ENCODE measurements around the gene BMAL2. TPM values are rescaled to one million over a fixed set of nuclear protein-coding genes. Genes with fewer than 3 reads are reported as not detected.

The BMAL2 gene
- total RNA-seq, 1 donor from 2014 or later: 7.9 TPM

DNA sequence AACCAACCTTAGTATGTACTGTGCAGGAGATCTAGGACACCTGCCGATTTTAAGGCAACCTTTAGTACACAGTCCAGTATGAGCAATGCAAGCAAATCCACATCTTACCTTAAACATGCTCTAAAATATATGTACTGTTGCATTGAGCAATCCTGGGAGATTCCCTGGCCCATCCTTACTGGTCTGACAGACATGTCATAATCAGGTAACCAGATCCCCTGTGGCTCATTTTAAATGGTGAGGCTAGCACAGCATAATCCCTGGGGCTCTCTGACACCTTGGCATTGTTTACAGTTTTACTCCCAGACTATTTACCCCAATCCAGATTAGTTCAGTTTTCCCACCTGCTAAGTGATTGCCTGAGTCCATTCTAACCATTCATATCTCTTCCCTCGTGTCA is 15.1 kb downstream of the BMAL2 start:
- no peaks in the 10 kb centered on the region for H3K4me1 Mint-ChIP-seq (ENCODE audit: unreplicated experiment)
- no peaks in the 10 kb centered on the region for H3K36me3 Mint-ChIP-seq (ENCODE audit: low read depth, unreplicated experiment)
- no peak for DNase-seq (ENCODE audit: low spot score)
- TF ChIP-seq, protein P1, sequence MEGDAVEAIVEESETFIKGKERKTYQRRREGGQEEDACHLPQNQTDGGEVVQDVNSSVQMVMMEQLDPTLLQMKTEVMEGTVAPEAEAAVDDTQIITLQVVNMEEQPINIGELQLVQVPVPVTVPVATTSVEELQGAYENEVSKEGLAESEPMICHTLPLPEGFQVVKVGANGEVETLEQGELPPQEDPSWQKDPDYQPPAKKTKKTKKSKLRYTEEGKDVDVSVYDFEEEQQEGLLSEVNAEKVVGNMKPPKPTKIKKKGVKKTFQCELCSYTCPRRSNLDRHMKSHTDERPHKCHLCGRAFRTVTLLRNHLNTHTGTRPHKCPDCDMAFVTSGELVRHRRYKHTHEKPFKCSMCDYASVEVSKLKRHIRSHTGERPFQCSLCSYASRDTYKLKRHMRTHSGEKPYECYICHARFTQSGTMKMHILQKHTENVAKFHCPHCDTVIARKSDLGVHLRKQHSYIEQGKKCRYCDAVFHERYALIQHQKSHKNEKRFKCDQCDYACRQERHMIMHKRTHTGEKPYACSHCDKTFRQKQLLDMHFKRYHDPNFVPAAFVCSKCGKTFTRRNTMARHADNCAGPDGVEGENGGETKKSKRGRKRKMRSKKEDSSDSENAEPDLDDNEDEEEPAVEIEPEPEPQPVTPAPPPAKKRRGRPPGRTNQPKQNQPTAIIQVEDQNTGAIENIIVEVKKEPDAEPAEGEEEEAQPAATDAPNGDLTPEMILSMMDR (IDR thresholded peaks at IDR 0.05; ENCODE audit: unreplicated experiment): no peak
- no peaks in the 10 kb centered on the region for H3K9me3 Mint-ChIP-seq (ENCODE audit: unreplicated experiment)
- H3K4me3 Mint-ChIP-seq (ENCODE audit: unreplicated experiment): no peak overlapping the region
- H3K27ac Mint-ChIP-seq (ENCODE audit: unreplicated experiment): no peak overlapping the region
- H3K27me3 Mint-ChIP-seq (ENCODE audit: unreplicated experiment): peaks cover 4% of the 10 kb centered on the region

GRCh38 chr12:27351476-27351875 is 18.8 kb downstream of the BMAL2 start:
- TF ChIP-seq, protein P1 (IDR thresholded peaks at IDR 0.05; ENCODE audit: unreplicated experiment): no peak
- no peaks in the 10 kb centered on the region for H3K9me3 Mint-ChIP-seq (ENCODE audit: unreplicated experiment)
- no peaks in the 10 kb centered on the region for H3K36me3 Mint-ChIP-seq (ENCODE audit: low read depth, unreplicated experiment)
- no peak overlapping the region for H3K4me3 Mint-ChIP-seq (ENCODE audit: unreplicated experiment)
- peaks cover 4% of the 10 kb centered on the region for H3K27me3 Mint-ChIP-seq (ENCODE audit: unreplicated experiment)
- no peak overlapping the region for H3K27ac Mint-ChIP-seq (ENCODE audit: unreplicated experiment)
- no peak for DNase-seq (ENCODE audit: low spot score)
- no peaks in the 10 kb centered on the region for H3K4me1 Mint-ChIP-seq (ENCODE audit: unreplicated experiment)

- no peaks in the 10 kb centered on the region for H3K9me3 Mint-ChIP-seq (ENCODE audit: unreplicated experiment)
These were observed 22.9 kb downstream of the BMAL2 start for GRCh38 chr12:27355486-27355885.

DNA sequence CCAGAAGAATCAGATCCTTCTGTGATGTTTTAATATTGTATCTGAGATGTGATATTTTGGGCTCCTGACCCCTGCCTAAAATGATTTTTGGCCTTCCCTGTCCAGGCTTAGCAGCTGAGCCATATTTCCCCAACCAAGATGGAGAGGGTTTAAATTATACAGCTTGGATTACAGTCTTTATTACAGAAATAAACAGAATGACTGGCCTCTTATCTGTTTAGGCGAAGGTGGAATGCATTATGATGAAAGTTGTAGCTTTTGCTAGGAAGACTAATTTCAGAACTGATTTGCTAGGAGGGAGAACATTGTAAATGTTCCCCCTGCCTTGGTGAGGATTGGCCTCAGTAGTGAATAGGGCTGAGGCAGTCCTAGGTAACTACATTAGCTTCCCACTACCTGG is 23.3 kb downstream of the BMAL2 start:
- no peak for DNase-seq (ENCODE audit: low spot score)
- H3K4me3 Mint-ChIP-seq (ENCODE audit: unreplicated experiment): no peak overlapping the region
- no peaks in the 10 kb centered on the region for H3K36me3 Mint-ChIP-seq (ENCODE audit: low read depth, unreplicated experiment)
- H3K27me3 Mint-ChIP-seq (ENCODE audit: unreplicated experiment): no peaks in the 10 kb centered on the region
- no peaks in the 10 kb centered on the region for H3K4me1 Mint-ChIP-seq (ENCODE audit: unreplicated experiment)
- H3K9me3 Mint-ChIP-seq (ENCODE audit: unreplicated experiment): no peaks in the 10 kb centered on the region
- H3K27ac Mint-ChIP-seq (ENCODE audit: unreplicated experiment): no peak overlapping the region
- TF ChIP-seq, protein P1 (IDR thresholded peaks at IDR 0.05; ENCODE audit: unreplicated experiment): no peak

More at GRCh38 chr12:27355486-27355885, 22.9 kb downstream of the BMAL2 start:
- no peak for DNase-seq (ENCODE audit: low spot score)
- no peak overlapping the region for H3K4me3 Mint-ChIP-seq (ENCODE audit: unreplicated experiment)
- TF ChIP-seq, protein P1 (IDR thresholded peaks at IDR 0.05; ENCODE audit: unreplicated experiment): no peak
- no peak overlapping the region for H3K27ac Mint-ChIP-seq (ENCODE audit: unreplicated experiment)
- H3K36me3 Mint-ChIP-seq (ENCODE audit: low read depth, unreplicated experiment): no peaks in the 10 kb centered on the region
- H3K4me1 Mint-ChIP-seq (ENCODE audit: unreplicated experiment): no peaks in the 10 kb centered on the region
- no peaks in the 10 kb centered on the region for H3K27me3 Mint-ChIP-seq (ENCODE audit: unreplicated experiment)

DNA sequence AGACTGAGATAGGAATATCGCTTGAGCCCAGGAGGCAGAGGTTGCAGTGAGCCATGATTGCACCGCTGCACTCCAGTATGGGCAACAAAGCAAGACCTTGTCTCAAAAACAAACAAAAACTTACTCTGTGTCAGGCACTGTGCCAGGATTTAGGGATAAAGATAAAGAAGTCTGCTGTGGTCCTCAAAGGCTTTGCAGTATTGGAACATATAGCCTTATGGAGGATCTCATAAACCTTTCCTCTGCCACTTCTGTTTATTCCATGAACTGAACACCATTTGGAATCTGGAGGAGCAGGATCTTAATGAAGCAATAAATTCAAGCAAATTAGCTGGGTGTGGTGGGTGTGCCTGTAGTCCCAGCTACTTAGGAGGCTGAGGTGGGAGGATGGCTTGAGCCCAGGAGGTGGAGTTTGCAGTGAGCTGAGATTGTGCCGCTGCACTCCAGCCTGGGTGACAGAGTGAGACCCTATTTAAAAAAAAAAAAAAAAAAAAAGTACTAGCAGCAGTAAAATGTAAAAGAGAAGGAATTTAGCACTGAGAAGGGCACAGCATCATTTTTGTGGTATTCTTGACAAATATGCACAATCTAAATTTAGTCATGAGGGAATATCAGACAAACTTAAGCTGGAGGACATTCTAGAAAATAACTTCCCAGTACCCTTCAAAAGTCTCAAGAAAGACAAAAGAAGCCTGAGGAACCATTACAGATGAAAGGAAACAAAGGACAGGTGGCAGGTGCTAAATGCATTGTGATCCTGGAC is 27.1 kb downstream of the BMAL2 start:
- TF ChIP-seq, protein P1 (IDR thresholded peaks at IDR 0.05; ENCODE audit: unreplicated experiment): no peak
- DNase-seq (ENCODE audit: low spot score): no peak
- H3K9me3 Mint-ChIP-seq (ENCODE audit: unreplicated experiment): no peaks in the 10 kb centered on the region
- H3K4me1 Mint-ChIP-seq (ENCODE audit: unreplicated experiment): no peaks in the 10 kb centered on the region
- H3K4me3 Mint-ChIP-seq (ENCODE audit: unreplicated experiment): no peak overlapping the region
- H3K36me3 Mint-ChIP-seq (ENCODE audit: low read depth, unreplicated experiment): no peaks in the 10 kb centered on the region
- H3K27ac Mint-ChIP-seq (ENCODE audit: unreplicated experiment): no peak overlapping the region
- no peaks in the 10 kb centered on the region for H3K27me3 Mint-ChIP-seq (ENCODE audit: unreplicated experiment)

Data from endothelial cell (in vitro differentiated cells).